HG03159 (cell line): ENCODE measurements around the gene NCOA7.
"Not testable (repeated sequence)": the region's sequence is repeated elsewhere in the genome, so short reads cannot be mapped to it uniquely, and the experiment has no call there.

Experiments
- ATAC-seq: cut with Tn5 transposase; IDR thresholded peaks from one replicate; pipeline ENCODE4 v1.9.1; 2021; ENCODE audit warnings: mild to moderate bottlenecking, moderate library complexity; ENCODE audit not compliant: unreplicated experiment

The NCOA7 gene

DNA sequence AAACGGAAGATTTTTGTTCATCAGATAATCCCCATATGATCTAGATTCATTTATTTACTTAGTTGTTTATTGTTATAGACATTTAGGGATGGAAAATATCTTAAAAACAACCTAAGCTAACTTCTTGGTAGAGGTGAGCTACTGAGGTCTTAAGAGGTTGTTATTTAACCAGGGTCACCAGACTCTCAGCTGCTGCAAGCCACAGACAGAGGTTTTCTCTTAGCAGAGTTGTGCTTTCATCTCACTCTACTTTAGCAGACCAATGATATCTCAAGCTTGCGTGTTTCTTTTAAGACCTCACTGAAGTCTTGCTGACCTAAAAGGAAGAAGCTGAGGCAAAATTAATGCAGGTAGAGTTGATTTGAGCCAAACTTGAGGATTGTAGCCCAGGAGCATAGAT lies 43.6 kb downstream of the NCOA7 start:
- peak; percentile 76 for ATAC-seq

DNA sequence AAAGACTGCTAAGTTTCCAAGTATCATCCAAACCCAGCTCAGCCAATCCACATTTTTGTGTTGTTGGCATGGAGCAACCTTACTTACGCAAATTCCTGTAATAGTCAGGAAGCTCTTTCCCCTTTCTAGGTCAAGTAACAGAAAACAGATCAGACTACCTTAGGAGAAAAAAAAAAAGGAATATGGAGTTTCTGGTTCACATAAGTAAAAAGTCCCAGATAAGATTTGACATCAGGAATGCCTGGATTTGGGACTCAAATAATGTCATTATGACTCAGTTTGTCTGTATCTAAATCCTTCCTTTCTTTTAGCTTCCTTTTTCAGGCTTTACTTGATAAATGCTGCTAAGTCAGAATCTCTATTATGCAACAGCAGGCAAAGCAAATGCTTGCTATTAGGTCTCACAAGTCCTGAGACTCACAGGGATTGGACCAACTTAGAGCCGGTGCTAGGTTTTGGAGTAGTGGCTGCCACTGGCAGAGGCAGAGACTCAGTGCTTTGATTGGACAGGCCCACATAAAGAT lies 44.5 kb downstream of the NCOA7 start:
- no peak for ATAC-seq

DNA sequence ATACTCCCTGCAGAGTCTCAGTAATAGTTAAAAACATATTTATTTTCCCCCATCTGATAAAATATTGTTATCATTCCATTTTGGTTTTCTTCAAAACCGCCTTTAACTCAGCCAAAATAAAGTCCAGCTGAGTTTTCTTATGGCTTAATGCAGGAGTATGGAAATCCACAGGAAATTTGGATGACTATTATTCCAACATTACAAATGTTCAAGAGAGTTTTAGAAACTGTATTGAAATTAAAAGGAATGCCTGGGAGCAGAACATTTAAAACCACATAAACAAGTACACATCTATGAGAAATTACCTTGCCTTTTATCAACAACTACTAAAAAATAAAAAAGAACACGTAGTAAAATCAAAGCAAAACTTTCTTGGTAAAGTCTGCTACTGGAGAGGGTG lies 45.7 kb downstream of the NCOA7 start:
- no peak for ATAC-seq

DNA sequence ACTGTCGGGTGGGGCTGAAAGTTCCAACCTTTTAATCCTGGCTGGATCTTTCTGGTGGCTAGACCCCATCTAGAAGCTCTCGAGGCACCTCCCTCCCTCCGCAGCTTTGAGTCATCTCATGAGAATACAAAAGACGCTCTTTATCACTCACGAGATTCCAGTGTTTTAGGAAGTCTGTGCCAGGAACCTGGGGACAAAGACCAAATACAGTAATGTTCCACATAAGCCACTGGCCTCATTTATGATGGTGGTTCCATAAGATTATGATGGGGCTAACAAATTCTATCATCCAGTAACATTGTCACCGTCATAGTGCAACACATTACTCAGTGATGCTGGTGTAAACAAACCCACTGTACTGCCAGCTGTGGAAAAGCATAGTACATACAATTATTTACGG lies 48.7 kb downstream of the NCOA7 start:
- ATAC-seq: no peak

DNA sequence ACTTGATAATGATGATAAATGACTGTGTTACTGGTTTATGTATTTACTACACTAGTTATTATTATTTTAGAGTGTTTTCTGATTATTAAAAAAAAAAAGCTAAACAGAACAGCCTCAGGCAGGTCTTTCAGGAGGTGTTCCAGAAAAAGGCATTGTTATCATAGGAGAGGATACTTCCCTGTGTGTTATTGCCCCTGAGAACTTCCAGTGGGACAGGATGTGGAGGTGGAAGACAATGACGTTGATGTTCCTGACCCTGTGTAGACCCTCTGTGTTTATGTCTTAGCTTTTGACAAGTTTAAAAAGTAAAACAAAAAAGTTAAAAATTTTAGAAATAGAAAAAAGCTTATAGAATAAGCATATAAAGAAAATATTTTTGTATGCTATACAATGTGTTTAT lies 49.1 kb downstream of the NCOA7 start:
- no peak for ATAC-seq

DNA sequence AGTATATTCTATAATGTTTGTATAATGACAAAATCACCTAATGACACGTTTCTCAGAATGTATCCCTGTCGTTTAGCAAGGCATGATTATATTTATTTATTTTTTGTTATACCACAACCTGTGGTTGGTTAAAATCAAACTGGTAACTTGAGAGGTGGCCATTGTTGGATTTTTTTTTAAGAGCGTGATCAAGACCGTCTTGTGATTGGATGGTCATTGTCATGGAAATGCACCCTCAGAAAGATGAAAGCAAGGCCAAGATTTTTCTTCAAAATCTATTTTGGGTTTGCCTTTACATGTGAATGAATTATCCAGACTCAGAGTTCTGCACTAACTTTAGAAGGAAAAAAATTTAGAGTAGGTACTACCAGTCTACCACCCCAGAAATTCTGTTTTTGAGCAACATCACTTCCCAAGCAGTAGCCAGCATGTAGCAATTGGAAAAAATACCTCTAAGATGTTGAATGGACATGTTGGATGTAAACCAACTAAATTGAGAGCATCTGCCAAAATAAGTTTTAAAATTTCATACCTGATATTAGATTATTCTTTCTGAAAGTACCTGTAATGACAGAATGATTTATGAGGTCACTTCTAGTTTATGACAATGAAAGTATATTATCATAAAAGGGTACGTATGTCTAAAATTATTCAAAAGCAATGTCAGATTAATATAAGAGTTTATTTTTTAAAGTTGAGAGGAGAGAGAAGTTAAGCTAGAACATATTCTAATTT lies 50.8 kb downstream of the NCOA7 start:
- no peak for ATAC-seq

DNA sequence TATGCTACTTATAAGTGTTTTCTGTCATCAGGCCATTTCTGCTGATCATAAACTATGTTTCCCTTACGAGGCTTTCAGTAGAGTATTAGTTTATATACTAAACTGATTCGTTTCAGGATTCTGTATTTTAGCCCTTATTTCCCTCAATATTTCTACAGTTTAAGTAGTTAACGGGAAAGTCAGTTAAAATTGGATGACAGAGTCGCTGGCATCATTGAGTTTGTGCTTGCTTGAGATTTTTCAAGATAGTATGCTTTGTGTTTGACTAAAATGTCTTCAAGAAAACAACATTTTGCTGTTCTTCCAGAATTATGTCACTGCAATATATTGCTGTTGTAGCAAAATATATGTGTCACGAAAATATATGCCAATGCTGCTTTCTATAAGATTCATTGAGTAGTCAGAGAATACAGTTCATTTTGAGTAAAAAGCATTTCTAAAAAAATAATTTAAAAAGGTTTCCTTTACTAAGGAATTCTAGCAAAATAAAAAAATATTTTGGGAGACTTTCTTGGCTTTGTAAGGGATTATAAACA lies 51.4 kb downstream of the NCOA7 start:
- ATAC-seq: no peak

DNA sequence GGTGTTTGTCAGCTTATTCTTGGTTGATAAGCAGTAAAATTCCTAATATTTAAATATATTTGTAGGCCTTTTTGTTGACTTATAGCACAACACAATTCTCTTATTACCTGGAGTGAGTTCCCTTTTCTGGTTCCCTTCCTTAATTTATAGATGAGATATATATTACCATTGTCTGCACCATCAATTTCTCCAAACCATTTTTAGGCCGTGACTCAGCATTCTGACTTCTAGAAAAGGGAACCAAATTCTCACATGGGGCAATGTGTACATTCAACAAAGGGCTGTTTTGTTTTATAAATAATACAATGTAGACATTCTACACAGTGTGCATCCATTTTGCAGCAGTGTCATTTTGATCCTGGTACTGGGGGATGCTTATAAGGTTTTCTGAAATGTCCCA lies 52.8 kb downstream of the NCOA7 start:
- ATAC-seq: no peak

DNA sequence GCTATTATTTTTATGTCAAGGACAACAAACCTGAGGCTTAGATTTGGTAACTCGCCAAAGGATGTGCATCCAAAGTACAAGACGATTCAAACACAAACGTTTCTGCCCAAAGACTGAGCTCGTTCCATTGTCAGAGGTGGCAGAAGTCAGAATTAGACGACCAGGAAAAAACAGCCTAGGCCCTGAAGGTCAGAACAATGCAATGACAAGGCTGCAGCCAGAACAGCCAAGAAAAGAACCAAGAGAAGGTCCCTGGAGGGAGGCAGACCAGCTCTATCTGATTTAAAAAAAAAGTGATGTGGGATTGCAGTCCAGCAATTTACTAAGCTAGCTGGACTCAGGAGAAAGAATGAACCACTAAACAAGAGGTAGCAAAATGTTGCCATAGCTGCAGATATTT lies 54.2 kb downstream of the NCOA7 start:
- no peak for ATAC-seq

DNA sequence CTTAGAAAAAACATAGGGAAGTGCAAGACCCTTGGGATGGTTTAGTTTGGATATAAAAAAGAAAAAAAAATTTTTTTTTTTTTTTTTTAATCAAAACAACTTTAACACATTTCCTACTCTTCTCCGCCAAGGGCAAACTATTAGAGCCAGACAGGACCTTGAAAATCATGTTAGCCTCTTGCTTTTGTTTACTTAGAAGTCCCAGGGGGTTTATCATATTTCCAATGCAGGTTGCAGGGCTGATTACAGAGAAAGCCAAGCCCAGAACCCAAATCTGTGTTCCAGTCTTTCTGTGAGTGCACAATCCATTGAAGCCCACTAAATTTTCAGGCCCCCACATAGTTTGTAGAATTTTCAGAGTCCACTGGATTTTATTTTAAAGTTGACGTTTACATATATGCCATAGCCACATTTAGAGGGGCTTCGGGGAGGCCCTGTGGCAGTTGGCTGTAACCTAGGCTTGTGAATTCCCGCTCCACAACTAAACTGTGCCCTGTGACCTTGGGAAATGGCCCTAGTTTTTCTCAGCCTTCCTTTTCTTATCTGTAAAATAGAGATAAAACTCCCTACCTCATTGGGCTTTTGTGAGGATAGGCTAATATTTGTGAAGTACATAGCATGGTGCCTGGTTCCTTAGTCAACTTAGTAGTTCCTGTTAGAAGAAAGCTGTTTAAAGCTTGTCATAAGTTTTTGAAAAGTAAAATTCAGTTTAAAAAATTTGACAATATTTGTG lies 55.7 kb downstream of the NCOA7 start:
- ATAC-seq: no peak

DNA sequence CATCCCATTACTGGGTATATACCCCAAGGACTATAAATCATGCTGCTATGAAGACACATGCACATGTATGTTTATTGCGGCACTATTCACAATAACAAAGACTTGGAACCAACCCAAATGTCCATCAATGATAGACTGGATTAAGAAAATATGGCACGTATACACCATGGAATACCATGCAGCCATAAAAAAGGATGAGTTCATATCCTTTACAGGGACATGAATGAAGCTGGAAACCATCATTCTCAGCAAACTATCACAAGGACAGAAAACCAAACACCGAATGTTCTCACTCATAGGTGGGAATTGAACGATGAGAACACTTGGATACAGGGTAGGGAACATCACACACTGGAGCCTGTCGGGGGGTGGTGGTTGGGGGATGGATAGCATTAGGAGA lies 57.5 kb downstream of the NCOA7 start:
- ATAC-seq: not testable (repeated sequence)

DNA sequence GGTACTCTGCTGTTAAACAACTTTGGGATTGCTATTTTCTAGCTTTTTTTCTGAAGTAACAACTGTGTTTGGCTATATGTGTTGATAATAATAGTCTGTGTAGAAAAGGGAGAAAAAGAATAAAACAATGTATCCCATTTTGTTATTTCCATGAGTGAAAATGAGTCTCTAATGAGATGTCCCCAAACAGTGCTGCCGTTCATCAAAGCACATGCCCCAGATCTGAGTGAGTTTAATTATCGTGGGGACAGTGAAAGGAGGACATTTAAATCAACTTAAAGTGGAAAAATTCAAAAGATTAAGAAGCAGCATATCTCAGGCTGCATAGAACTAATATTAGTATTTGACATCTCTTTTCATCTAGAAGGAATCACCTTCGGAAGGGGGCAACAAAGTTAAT lies 59.6 kb downstream of the NCOA7 start:
- ATAC-seq: no peak

DNA sequence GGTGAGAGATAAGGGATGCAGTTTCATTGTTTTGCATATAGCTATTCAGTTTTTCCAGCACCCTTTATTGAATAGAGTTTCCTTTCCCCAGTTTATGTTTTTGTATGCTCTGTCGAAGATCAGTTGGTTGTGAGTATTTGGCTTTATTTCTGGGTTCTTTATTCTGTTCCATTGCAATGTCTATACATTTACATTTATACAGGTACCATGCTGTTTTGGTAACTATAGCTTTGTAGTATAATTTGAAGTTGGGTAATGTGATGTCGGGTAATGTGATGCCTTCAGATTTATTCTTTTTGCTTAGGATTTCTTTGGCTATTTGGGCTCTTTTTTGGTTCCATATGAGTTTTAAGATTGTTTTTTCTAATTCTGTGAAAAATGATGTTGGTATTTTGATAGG lies 61.8 kb downstream of the NCOA7 start:
- no peak for ATAC-seq

DNA sequence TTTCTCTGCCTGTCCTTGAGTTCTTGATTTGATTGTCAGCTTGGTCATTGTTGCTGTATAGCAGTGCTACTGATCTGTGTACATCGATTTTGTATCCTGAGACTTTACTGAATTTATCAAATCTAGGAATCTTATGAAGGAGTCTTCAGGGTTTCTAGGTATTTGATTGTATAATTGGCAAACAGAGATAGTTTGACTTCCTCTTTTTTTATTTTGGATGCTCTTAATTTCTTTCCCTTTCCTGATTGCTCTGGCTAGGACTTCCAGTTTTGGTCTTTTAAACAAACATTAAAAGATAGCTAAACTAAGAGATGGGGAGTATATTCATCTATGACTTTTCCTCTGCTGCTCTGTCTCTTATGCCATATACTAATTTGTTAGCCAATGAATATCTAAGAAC lies 62.4 kb downstream of the NCOA7 start:
- no peak for ATAC-seq

DNA sequence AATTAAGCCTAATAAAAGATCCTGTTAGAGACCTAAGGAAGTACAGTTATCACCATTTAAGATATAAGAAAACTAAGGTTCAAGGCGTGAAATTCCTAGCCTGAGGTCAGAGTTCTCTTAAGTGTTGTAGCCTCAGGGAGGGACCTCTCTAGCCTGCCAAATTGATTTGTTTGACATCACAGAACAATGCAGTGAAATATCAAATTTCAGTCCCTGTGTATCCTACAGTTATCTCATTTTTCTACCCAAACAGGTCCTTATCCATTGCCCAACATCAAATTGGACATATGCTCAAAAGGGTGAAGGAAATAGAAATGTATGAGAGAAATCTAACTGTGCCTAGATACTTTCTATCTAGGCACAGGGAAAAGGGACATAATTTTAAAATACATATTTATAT lies 63.0 kb downstream of the NCOA7 start:
- no peak for ATAC-seq

DNA sequence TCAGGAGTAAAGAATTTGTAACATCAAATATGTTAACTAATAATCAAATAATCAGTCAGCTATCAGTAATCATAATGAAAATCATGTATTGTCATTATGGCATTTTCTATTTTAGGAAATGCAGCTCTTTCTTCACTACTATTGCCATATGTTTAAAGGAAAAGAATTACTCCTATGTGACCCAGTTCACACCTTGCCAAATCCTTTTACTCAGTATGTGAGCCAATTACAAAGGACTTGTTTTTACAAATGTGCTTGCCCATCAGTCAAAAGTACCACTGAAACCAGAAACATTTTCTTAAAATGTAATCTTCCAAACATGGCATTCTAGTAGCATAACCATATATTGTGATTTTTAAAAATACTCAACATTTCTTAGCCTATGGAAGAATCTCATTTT lies 63.6 kb downstream of the NCOA7 start:
- ATAC-seq: no peak

DNA sequence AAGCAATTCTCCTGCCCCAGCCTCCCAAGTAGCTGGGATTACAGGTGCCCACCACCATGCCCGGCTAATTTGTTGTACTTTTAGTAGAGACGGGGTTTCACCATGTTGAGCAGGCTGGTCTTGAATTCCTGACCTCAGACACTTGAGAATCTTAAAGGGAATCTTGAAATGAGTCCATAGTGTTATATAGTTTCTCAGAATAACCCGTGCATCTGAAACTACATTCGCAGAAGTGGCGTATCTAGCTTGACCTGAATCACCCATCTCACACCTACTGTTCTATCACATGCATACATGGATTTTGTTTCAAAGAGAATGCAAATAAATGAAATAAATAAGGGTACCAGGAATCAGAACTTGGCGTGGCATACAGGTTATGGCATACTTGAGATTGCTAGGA lies 65.0 kb downstream of the NCOA7 start:
- no peak for ATAC-seq

DNA sequence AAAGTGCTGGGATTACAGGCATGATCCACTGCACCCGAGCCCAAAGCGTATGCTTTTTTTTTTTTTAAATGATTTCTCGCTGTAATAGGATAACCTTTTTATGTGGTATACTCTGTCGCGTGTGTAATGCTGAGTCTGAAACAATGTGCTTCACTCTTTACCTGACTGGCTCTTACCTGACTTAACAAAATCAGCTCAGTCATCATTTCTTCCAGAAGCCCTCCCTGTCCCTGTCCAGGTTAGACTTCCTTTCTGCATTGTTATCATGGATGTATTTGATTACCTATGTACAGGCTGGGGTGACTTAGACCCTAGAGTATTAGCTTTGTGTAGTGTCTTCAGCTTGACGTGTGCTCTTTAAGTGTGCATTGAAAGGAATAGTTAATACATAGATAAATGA lies 67.1 kb downstream of the NCOA7 start:
- ATAC-seq: no peak

DNA sequence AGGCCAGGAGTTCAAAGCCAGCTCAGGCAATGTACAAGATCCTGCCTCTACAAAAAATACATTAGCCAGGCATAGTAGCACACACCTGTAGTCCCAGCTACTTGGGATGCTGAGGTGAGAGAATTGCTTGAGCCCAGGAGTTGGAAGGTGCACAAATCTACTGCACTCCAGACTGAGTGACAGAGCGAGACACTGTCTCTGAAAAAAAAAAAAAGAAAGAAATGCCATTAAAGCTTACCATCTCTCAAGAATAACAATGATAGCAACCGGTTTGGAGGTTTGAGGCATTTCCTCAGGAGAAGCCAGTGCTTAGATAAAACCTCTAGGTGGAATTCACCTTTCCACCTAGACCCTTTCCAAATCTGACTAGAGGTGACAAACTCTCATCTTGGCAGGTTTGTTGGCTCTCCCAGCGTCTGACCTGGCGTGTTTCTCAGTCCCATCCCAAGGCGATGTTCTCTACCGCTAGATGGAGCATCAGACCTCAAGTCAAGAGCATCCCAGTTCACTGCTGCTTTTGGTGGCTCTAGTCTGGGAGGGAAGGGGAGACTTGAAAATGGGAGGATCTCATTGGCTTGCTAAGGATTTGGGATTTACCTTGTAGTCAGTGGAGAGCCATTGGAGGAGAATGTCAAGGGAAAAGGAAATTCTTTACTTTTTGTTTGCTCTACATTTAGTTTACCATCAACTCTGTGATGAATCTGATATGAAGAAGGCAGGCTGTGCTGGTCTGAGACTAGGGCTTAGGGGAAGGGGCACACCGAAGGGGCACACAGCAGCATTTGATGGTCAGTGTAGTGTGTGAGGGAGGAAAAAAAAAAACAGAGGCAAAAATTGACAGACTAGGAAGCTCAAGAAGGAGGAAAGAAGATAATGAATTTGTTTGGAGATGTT lies 67.9 kb downstream of the NCOA7 start:
- peak; percentile 79 for ATAC-seq

DNA sequence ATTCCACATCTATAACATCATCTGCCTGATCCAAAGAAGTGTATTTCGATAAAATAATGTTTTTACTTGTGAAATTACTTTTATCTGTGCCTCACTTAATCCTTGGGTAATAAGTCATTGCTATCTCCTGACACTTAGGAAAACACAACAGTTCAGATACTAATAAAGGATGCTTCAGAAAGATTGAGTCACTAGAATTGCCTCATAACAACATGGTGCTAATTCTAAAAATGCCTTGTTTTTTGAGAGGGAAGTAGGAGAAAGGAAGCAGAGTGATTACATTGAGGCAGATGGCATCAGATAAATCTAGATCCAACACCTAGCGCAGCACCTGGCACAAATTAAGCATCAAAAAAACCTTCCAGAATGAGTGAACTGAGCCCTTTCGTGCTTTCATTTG lies 69.0 kb downstream of the NCOA7 start:
- ATAC-seq: no peak

DNA sequence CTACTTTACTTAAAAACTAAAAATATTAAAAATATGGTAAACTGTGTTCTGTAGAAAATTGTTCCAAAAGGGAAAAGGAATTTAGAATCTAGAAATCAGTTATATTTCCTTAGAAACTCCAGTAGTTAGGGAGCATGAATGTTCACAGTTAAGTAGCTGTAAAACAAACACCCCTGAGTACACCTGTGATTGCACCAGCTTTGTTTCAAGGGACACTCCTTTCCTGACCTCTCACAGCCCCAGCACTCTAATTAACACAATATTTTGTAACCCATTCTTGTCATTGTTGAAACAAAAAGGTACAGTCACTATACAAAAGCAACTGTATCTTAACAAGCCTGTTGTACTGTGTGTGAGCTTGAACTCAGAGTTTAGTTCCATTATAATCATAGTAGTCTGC lies 72.3 kb downstream of the NCOA7 start:
- ATAC-seq: no peak
